ENCODE measurements around the gene TRAF5. TPM values are rescaled to one million over a fixed set of nuclear protein-coding genes. Genes with fewer than 3 reads are reported as not detected.
"Not testable (repeated sequence)": the region's sequence is repeated elsewhere in the genome, so short reads cannot be mapped to it uniquely, and the experiment has no call there.

Gene TRAF5
- total RNA-seq, 1 donor from 2014 or later, result 9.8 TPM

DNA sequence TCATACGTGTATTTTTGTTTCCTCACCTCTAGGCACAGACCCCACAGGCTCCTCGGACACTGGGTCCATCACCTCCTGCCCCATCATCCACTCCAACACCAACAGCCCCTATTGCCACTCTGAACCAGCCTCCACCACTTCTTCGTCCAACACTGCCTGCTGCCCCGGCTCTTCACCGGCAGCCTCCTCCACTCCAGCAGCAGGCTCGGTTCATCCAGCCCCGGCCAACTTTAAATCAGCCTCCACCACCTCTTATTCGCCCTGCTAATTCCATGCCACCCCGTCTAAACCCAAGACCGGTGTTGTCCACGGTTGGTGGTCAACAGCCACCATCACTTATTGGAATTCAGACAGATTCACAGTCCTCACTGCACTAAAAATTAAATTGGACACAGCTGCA lies 13.2 kb upstream of the TRAF5 start:
- DNase-seq (no peak), ATAC-seq (no peak)
- intact Hi-C loops (cut with DNase I), result no loop called here
- Histone ChIP-seq H3K4me3 (no peak overlapping the region), H3K27me3 (no peaks in the 10 kb centered on the region), H3K36me3 (peaks cover 60% of the 10 kb centered on the region), H3K4me1 (no peaks in the 10 kb centered on the region), H3K27ac (no peak overlapping the region), H3K9me3 (no peaks in the 10 kb centered on the region)
- TF ChIP-seq, protein P1, sequence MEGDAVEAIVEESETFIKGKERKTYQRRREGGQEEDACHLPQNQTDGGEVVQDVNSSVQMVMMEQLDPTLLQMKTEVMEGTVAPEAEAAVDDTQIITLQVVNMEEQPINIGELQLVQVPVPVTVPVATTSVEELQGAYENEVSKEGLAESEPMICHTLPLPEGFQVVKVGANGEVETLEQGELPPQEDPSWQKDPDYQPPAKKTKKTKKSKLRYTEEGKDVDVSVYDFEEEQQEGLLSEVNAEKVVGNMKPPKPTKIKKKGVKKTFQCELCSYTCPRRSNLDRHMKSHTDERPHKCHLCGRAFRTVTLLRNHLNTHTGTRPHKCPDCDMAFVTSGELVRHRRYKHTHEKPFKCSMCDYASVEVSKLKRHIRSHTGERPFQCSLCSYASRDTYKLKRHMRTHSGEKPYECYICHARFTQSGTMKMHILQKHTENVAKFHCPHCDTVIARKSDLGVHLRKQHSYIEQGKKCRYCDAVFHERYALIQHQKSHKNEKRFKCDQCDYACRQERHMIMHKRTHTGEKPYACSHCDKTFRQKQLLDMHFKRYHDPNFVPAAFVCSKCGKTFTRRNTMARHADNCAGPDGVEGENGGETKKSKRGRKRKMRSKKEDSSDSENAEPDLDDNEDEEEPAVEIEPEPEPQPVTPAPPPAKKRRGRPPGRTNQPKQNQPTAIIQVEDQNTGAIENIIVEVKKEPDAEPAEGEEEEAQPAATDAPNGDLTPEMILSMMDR (IDR thresholded peaks at IDR 0.05), result no peak

DNA sequence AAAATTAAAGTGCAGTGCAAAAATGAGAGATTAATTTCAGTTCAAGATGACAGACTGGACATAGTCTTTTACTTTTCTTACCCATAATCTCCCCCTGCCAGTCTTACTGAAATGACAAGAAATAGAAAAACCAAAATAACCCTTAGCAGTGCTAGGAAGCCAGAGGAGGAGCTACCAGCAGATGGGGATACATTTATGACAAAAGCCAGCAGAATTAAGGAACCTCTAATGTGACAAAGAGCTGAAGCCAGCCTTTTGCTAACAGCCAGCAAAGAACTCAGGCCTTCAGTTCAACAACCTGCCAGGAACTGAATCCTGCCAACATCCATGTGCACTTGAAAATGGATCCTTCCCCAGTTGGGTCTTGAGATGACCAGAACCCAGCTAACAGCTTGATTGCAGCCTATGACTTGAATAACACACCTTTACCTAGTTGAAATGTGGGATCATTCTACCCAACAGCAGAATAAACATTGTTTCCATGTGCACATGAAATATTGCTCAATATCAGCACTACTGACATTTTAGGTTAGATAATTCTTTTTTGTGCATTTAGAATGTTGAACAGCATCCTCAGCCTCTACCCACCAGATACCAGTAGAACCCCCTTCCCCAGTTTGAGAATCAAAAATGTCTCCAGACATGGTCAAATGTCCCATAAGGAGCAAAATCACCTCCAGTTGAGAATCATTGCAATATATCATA lies 7.9 kb upstream of the TRAF5 start:
- Histone ChIP-seq H3K36me3 (peaks cover 31% of the 10 kb centered on the region), H3K9me3 (no peaks in the 10 kb centered on the region), H3K4me3 (no peak overlapping the region), H3K27ac (no peak overlapping the region), H3K4me1 (no peaks in the 10 kb centered on the region), H3K27me3 (no peaks in the 10 kb centered on the region)
- TF ChIP-seq, protein P1 (IDR thresholded peaks at IDR 0.05), result no peak
- DNase-seq (no peak), ATAC-seq (no peak)
- intact Hi-C loops (cut with DNase I), result no loop called here

DNA sequence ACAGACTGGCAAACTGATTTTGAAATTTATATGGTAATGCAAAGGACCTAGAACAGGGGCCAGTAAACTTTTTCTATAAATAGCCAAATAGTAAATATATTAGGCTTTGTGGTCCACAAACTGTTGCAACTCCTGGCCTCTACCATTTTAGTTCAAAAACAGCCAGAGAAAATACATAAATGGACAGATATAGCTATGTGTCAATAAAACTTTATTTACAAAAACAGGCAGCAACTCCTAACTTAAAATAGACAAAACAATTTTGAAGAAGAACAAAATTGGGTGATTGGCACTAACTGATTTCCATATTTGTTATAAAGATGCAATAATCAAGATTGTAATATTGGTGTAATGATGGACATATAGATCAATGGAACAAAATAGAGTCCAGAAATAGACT lies 6.7 kb upstream of the TRAF5 start:
- no peaks in the 10 kb centered on the region for H3K27me3 ChIP-seq
- TF ChIP-seq, protein P1 (IDR thresholded peaks at IDR 0.05), result no peak
- no peak overlapping the region for H3K27ac ChIP-seq
- H3K36me3 ChIP-seq, result peaks cover 19% of the 10 kb centered on the region
- DNase-seq (no peak), ATAC-seq (no peak)
- H3K4me1 ChIP-seq, result no peaks in the 10 kb centered on the region
- intact Hi-C loops (cut with DNase I), result no loop called here
- no peak overlapping the region for H3K4me3 ChIP-seq
- H3K9me3 ChIP-seq, result no peaks in the 10 kb centered on the region

DNA sequence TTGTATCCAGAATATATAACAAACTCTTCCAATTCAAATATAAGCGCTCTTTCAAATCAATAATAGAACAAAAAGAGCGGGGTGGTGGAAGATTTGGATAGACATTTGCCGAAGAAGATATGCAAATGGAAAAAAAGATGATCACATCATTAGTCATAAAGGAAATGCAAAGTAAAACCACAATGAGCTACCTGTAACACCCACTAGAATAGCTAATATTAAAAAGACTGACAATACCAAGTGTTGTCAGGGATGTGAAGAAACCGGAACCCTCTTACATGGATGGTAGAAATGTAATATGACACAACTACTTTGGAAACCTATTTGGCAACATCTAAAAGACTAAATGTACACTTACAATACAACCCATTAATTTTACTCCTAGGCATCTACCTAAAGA lies 5.7 kb upstream of the TRAF5 start:
- Histone ChIP-seq H3K27ac (no peak overlapping the region), H3K4me1 (peaks cover under 1% of the 10 kb centered on the region), H3K36me3 (peaks cover 9% of the 10 kb centered on the region), H3K4me3 (no peak overlapping the region), H3K27me3 (no peaks in the 10 kb centered on the region), H3K9me3 (no peaks in the 10 kb centered on the region)
- intact Hi-C loops (cut with DNase I), result no loop called here
- no peak for ATAC-seq
- DNase-seq, result no peak
- TF ChIP-seq, protein P1 (IDR thresholded peaks at IDR 0.05), result no peak

DNA sequence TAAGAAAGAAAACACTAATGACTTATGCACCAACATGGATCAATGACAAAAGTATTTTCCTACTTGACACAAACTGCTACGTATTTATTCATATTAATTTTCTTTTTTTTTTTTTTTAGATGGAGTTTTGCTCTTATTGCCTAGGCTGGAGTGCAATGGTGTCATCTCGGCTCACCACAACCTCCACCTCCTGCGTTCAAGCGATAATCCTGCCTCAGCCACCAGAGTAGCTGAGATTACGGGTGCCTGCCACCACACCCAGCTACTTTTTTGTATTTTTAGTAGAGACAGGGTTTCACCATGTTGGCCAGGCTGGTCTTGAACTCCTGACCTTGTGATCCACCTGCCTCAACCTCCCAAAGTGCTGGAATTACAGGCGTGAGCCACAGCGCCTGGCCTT lies 5.0 kb upstream of the TRAF5 start:
- DNase-seq; ATAC-seq; intact Hi-C loops (cut with DNase I): not testable (repeated sequence)

DNA sequence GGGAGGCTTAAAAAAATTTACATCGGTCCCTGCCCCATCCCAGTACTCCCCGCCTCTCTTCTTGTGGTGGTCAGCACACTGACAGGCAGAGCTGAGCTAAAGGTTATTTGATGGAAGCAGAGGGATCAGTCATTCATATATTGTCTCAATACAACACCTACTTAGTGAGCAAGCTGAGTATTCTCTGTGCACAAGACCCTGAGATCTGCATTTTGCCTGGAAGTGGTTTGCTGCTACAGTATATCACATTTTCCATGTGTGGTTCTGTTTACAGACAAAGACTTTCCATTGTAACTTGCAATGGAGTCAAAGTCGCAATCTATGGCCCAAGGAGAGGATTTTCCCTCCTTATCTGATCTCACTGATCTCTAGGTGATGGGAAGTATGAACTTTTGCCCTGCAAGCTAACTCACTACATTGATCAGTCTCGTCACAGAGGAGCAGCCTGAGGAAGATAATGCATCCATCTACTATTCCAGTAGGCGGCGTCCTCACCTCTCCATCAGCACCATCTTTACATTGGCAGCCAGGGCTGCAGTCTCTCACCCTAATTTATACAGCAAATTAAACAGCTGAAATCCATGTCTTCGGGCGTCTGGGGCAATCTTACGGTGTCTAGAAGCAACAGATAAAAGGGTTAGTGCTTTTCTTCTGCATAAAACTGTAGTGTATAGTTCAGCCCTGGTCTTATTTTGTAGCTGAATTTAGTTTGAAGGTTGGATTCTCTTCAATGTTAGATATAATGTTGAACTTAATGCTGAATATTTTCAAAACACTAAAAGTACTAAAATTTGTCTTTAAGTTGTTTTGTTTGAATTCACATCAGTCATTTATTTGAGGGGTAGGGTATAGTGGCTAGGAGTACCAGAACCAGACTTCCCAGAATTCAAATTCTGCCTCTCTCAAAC lies 3.2 kb upstream of the TRAF5 start:
- Histone ChIP-seq H3K27ac (no peak overlapping the region), H3K4me1 (peaks cover 9% of the 10 kb centered on the region), H3K27me3 (no peaks in the 10 kb centered on the region), H3K36me3 (no peaks in the 10 kb centered on the region), H3K4me3 (no peak overlapping the region), H3K9me3 (no peaks in the 10 kb centered on the region)
- intact Hi-C loops (cut with DNase I), result no loop called here
- no peak for DNase-seq
- peak; percentile 81 for ATAC-seq
- TF ChIP-seq, protein P1 (IDR thresholded peaks at IDR 0.05), result peak; percentile 77

More for the DNA sequence above, 5.0 kb upstream of the TRAF5 start:
- H3K4me3 ChIP-seq, H3K27me3 ChIP-seq, H3K9me3 ChIP-seq, H3K36me3 ChIP-seq, H3K27ac ChIP-seq, H3K4me1 ChIP-seq: not testable (repeated sequence)
